ENCODE measurements around the gene ADGRG6.
"Not testable (repeated sequence)": the region's sequence is repeated elsewhere in the genome, so short reads cannot be mapped to it uniquely, and the experiment has no call there.

Gene ADGRG6

GRCh38 chr6:142454196-142454595 lies 152.4 kb downstream of the ADGRG6 start:
- DNase-seq = not testable (repeated sequence)

- DNase-seq = not testable (repeated sequence)
Observed at GRCh38 chr6:142454848-142455247, 153.0 kb downstream of the ADGRG6 start.

- no peak for DNase-seq
Observed at GRCh38 chr6:142455957-142456589, 154.3 kb downstream of the ADGRG6 start.

GRCh38 chr6:142457638-142458406 lies 156.0 kb downstream of the ADGRG6 start:
- DNase-seq = no peak

- DNase-seq = no peak
Observed at GRCh38 chr6:142458836-142459235, 157.0 kb downstream of the ADGRG6 start.

- no peak for DNase-seq
Observed at GRCh38 chr6:142459271-142459670, 157.5 kb downstream of the ADGRG6 start.

- DNase-seq = no peak
Observed at GRCh38 chr6:142462260-142462659, 160.5 kb downstream of the ADGRG6 start.

GRCh38 chr6:142463988-142464387 lies 162.2 kb downstream of the ADGRG6 start:
- no peak for DNase-seq

- no peak for DNase-seq
Observed at GRCh38 chr6:142469220-142469619, 167.4 kb downstream of the ADGRG6 start.

GRCh38 chr6:142470421-142470820 lies 168.6 kb downstream of the ADGRG6 start:
- DNase-seq = no peak

GRCh38 chr6:142474531-142475289 lies 172.9 kb downstream of the ADGRG6 start:
- DNase-seq = no peak

GRCh38 chr6:142476452-142476851 lies 174.6 kb downstream of the ADGRG6 start:
- DNase-seq = no peak

GRCh38 chr6:142478117-142478516 lies 176.3 kb downstream of the ADGRG6 start:
- DNase-seq = no peak

GRCh38 chr6:142481466-142481865 lies 179.7 kb downstream of the ADGRG6 start:
- DNase-seq = no peak

- DNase-seq = no peak
Observed at GRCh38 chr6:142482249-142482648, 180.4 kb downstream of the ADGRG6 start.

GRCh38 chr6:142482974-142483373 lies 181.2 kb downstream of the ADGRG6 start:
- DNase-seq = no peak

GRCh38 chr6:142485256-142485655 lies 183.4 kb downstream of the ADGRG6 start:
- DNase-seq = no peak

GRCh38 chr6:142489722-142490610 lies 188.2 kb downstream of the ADGRG6 start:
- DNase-seq = no peak
